ENCODE data around the gene PNPT1. TPM values are rescaled to one million over a fixed set of nuclear protein-coding genes. Genes with fewer than 3 reads are reported as not detected.
"Not testable (repeated sequence)": the region's sequence is repeated elsewhere in the genome, so short reads cannot be mapped to it uniquely, and the experiment has no call there.

Gene PNPT1
- 21.0 TPM for total RNA-seq (ENCODE audit: unreplicated experiment)
- long read RNA-seq, full-length matches to known transcripts: 11 of 18 reads
- long read RNA-seq, partial matches to known transcripts: 1 of 18 reads
- long read RNA-seq, other reads (novel, unspliced or antisense): 6 of 18 reads

GRCh38 chr2:55693181-55694125, at the start of gene PNPT1:
Gene PNPT1 (minus strand): TSS chr2:55693844. CDS start chr2:55693823, 21 bp downstream.
- Mint-ChIP-seq H3K4me1 (ENCODE audit: low read depth, unreplicated experiment) (peaks cover 4% of the 10 kb centered on the region), H3K27me3 (ENCODE audit: unreplicated experiment) (peaks cover 2% of the 10 kb centered on the region), H3K36me3 (ENCODE audit: unreplicated experiment) (no peaks in the 10 kb centered on the region), H3K9me3 (ENCODE audit: unreplicated experiment) (peaks cover 4% of the 10 kb centered on the region), H3K27ac (ENCODE audit: unreplicated experiment) (peak within 1 kb of the TSS; percentile 91), H3K4me3 (ENCODE audit: unreplicated experiment) (peak within 1 kb of the TSS; percentile 98)
- no peak for TF ChIP-seq CTCF (IDR thresholded peaks at IDR 0.05; ENCODE audit: partially characterized antibody, unreplicated experiment)
- peak; percentile 96 for DNase-seq

GRCh38 chr2:55742996-55743395, 49.4 kb upstream of the PNPT1 start:
- no peaks in the 10 kb centered on the region for H3K27me3 Mint-ChIP-seq (ENCODE audit: unreplicated experiment)
- no peak for DNase-seq
- H3K4me3 Mint-ChIP-seq (ENCODE audit: unreplicated experiment): no peak overlapping the region

GRCh38 chr2:55736019-55736536, 42.4 kb upstream of the PNPT1 start:
- not testable (repeated sequence) for H3K36me3 Mint-ChIP-seq (ENCODE audit: unreplicated experiment); H3K9me3 Mint-ChIP-seq (ENCODE audit: unreplicated experiment); H3K4me1 Mint-ChIP-seq (ENCODE audit: low read depth, unreplicated experiment); H3K27ac Mint-ChIP-seq (ENCODE audit: unreplicated experiment); H3K4me3 Mint-ChIP-seq (ENCODE audit: unreplicated experiment); H3K27me3 Mint-ChIP-seq (ENCODE audit: unreplicated experiment); DNase-seq

More at GRCh38 chr2:55742996-55743395, 49.4 kb upstream of the PNPT1 start:
- H3K4me1 Mint-ChIP-seq (ENCODE audit: low read depth, unreplicated experiment): no peaks in the 10 kb centered on the region
- no peak for TF ChIP-seq CTCF (IDR thresholded peaks at IDR 0.05; ENCODE audit: partially characterized antibody, unreplicated experiment)
- no peaks in the 10 kb centered on the region for H3K36me3 Mint-ChIP-seq (ENCODE audit: unreplicated experiment)
- H3K9me3 Mint-ChIP-seq (ENCODE audit: unreplicated experiment): no peaks in the 10 kb centered on the region
- no peak overlapping the region for H3K27ac Mint-ChIP-seq (ENCODE audit: unreplicated experiment)

GRCh38 chr2:55734726-55735125, 41.1 kb upstream of the PNPT1 start:
- no peaks in the 10 kb centered on the region for H3K4me1 Mint-ChIP-seq (ENCODE audit: low read depth, unreplicated experiment)
- no peaks in the 10 kb centered on the region for H3K27me3 Mint-ChIP-seq (ENCODE audit: unreplicated experiment)
- DNase-seq: no peak
- H3K4me3 Mint-ChIP-seq (ENCODE audit: unreplicated experiment): no peak overlapping the region
- H3K9me3 Mint-ChIP-seq (ENCODE audit: unreplicated experiment): peaks cover 3% of the 10 kb centered on the region
- H3K36me3 Mint-ChIP-seq (ENCODE audit: unreplicated experiment): no peaks in the 10 kb centered on the region
- no peak for TF ChIP-seq CTCF (IDR thresholded peaks at IDR 0.05; ENCODE audit: partially characterized antibody, unreplicated experiment)
- H3K27ac Mint-ChIP-seq (ENCODE audit: unreplicated experiment): no peak overlapping the region

GRCh38 chr2:55733335-55733734, 39.7 kb upstream of the PNPT1 start:
- Mint-ChIP-seq H3K27ac (ENCODE audit: unreplicated experiment) (no peak overlapping the region), H3K36me3 (ENCODE audit: unreplicated experiment) (no peaks in the 10 kb centered on the region), H3K4me3 (ENCODE audit: unreplicated experiment) (no peak overlapping the region), H3K27me3 (ENCODE audit: unreplicated experiment) (no peaks in the 10 kb centered on the region), H3K9me3 (ENCODE audit: unreplicated experiment) (peaks cover 3% of the 10 kb centered on the region), H3K4me1 (ENCODE audit: low read depth, unreplicated experiment) (no peaks in the 10 kb centered on the region)
- DNase-seq: no peak
- no peak for TF ChIP-seq CTCF (IDR thresholded peaks at IDR 0.05; ENCODE audit: partially characterized antibody, unreplicated experiment)
